Measurements from ENCODE around the gene NUAK2.
A peak's percentile ranks its signal among the peaks of the same experiment; 100 is the strongest.

The NUAK2 gene

DNA sequence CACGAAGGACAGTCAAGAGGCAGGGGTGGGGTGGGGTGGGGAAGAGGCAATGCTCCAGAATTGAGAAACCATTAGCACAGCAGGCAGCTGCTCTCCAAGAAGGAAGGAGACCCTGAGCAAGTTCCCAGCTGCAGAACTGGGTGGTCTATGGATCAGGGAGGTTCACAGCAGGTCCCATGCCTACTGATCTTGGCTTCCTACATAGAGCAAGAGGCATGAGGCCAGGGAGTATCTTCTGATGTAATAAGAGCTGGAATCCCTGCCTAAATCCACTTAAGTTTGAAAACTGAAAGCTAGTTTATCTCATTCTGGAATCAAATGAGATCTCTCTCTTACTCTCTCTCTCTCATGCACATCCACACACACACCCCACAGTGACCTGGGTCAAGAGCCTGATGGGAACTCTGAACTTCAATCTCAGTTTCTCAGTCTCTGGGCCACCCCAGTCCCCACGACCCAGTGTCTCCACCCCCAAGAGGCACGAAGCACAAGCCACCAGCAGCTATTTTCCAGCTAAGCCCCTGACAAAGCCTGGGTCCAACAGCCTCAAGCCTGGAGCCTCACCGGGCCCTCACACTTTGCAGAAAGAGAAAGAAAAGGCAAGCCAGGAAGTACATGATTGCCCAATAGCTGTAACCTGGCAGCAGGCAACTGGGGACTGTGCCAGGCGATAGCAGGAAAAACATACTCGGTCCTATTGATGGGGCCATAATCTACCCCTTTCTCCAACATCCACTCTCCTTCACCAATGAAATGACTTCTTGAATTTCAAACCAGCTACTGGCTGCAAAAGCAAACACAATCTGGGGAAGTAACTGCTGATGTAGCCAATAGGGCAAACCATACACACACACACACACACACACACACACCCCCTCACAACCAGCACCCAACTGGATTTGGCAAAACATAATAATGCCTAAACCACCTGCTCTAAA lies 2.2 kb downstream of the NUAK2 start:
- ATAC-seq = peak; percentile 16

GRCh38 chr1:205318231-205318991 lies 3.1 kb downstream of the NUAK2 start:
- no peak for DNase-seq
- ATAC-seq = no peak

More for the DNA sequence above, 2.2 kb downstream of the NUAK2 start:
- peak; percentile 28 for DNase-seq

DNA sequence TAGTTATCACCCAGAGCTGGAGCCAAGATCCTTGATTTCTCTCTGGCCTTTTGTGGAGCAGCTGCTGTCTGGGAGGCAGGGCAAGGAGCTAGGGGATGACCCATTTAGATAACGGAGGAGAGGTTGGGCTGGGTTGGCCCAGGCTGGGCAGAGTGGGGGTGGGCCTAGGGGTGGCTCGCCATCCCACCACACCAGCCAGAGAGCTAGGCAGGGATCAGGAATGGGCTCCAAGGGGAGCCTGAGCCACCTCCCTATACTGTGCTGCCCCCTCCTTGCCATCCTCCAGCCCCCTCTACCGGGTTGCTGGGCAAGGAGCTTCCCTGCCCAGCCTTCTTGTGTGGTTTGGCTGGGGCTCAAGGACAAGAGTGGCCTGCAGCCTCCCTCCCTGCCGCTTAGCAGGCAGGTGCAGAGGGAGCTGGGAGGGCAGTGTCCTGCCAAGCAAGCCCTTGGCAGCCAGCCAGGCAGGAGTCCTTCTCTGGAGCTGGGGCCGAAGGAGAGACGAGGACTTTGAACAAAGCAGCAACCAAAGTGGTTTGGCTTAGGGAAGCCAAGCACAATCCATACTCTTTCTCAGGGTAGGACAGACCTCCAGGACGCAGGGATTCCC lies 4.1 kb downstream of the NUAK2 start:
- no peak for ATAC-seq
- no peak for DNase-seq

DNA sequence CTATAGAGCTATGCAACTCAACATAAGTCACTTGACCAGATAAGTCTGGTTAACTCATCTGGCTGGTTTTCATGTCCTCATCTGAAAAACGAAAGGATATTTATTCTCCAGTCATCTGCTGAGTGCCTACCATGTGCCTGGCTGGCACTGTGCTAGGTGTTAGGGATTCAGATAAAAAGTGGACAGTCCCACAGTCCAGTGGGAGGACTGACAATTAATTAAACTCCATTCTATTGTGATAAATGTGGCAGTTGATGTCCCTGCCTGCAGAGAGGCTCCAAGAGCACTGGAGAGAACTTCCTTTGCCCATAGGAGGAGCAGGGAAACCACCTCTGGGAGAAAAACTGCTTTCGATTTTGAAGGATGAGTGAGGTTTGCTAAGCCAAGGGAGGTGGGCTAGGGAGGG lies 5.4 kb downstream of the NUAK2 start:
- DNase-seq = no peak
- no peak for ATAC-seq

DNA sequence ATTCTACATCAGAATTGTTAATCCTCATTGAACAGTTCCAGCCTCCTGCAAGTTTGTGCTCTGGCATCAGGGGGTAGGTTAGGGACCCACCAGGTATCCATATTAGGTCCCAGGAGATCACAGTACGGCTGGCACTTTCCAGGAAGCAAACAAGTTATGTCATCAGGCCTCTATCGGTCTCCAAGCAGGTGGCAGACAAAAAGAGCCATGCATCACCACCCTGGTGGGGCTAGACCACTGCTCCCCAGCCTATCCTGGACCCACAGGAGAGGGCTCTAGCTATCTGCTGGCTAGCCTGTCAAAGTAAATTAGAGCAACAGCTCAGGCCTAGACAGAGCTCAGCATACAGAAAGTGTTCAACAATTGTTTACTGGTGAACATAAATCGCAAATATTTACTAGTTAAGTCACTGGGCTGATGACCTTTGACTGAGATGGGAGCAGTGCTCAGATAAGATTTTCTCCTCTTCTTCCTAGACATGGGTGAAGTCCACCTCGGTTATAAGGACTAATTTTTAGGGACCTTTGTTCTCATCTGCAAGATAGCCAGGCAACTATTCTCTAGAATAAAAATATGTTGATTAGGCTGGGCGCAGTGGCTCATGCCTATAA lies 6.4 kb downstream of the NUAK2 start:
- DNase-seq = no peak
- ATAC-seq = no peak

DNA sequence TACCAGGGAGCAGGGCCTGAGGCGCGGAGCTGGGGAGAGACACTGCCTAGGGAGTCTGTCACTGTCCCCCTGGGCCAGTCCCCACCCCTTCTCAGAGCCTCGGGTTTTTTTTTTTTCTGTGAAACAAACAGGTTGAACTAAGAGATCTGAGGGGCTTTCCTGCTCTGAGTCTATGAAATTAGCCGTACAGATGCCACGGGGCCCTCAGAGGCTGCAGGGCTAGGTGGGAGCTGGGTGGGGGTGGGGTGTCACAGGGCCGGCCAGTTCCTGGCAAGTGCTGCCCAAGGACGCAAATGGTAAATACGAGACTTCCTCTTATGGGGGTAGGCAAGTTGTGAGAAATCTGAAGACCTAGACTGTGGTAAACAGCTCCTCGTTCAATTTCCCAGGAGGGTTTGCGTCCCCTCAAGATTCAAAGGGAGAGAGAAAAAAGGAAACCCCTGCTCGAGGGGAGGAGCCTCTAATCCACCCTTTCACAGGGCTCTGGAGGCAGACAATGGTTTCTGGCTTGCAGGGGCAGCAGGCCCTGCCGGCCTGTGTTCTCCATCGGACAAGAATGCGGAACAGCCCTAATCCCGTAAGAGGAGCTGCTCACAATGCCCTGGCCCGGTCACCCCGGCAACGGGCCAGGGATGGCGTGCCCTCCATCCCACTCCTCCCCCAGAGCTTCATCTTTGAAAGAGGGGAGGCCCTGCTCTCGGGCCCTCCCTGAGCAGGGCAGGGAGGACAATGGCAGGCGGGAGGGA lies 7.8 kb downstream of the NUAK2 start:
- ATAC-seq (peak; percentile 78), DNase-seq (peak; percentile 65)

DNA sequence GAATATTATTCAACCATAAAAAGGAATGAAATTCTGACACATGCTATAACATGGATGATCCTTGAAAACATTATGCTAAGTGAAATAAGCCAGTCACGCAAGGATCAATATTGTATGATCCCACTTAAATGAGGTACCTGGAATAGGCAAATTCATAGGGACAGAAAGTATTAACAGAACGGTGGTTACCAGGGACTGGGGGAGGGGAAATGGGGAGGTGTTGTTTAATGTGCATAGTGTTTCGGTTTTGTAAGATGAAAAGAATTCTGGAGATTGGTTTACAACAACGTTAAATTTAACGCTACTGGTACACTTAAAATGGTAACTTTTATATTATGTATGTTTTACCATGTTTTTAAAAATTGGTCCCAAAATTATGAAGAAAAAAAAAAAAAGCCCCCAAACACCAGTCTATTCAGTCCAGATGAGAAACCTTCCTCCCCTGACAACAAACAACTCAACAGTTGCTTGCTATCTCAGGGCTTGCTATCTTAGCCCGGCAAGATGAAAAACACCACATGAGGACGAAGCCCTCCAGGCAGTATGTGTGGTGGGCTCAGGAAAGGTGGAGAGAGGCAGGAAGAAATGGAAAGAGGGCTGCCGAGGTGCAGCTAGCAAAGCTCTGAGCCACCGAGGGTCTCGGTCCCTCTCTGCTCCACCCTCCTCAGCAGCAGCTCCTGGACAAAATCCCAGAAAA lies 8.5 kb downstream of the NUAK2 start:
- DNase-seq = no peak
- no peak for ATAC-seq

DNA sequence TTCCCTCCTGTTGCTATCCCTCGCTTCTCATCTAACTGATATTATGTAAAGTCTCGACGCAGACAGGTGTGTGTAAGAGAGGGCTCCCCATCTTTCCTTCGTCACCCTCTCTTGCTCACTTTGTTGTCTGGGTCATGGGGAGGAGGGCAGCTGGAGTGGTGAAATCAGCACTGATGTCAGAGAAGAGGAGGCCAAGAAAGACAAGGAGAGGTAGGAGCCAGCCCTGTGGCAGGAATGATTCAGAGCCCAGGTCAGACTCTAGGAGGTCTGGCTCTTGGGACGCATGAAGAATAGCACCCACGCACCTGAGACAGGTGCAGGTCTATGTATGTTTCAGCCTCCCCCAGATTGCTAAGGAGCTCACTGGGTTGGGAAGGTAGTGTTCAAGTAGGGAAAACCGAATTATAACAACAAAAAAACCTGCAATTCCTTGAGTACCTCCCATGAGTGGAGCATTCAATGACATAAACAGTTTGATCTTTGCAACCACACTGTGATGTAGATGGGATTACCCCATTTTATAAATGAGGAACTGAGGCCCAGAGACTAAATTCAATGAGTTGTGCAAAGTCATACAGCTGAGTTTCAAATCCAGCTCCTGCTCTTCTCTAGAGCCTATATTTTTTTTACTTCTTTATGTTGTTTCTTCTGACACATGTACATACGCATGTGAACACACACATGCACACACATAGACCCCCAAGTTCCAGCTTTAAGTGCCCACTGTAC lies 10.4 kb downstream of the NUAK2 start:
- no peak for DNase-seq
- ATAC-seq = no peak

- no peak for ATAC-seq
- no peak for DNase-seq
These were observed 11.8 kb downstream of the NUAK2 start for GRCh38 chr1:205309741-205310140.

- ATAC-seq = no peak
- no peak for DNase-seq
These were observed 14.5 kb downstream of the NUAK2 start for GRCh38 chr1:205306929-205307566.

- ATAC-seq (no peak), DNase-seq (no peak)
These were observed 16.9 kb downstream of the NUAK2 start for GRCh38 chr1:205304695-205305070.

GRCh38 chr1:205304046-205304694 lies 17.4 kb downstream of the NUAK2 start:
- ATAC-seq (no peak), DNase-seq (no peak)

- no peak for ATAC-seq
- no peak for DNase-seq
These were observed 18.2 kb downstream of the NUAK2 start for GRCh38 chr1:205303247-205303888.

DNA sequence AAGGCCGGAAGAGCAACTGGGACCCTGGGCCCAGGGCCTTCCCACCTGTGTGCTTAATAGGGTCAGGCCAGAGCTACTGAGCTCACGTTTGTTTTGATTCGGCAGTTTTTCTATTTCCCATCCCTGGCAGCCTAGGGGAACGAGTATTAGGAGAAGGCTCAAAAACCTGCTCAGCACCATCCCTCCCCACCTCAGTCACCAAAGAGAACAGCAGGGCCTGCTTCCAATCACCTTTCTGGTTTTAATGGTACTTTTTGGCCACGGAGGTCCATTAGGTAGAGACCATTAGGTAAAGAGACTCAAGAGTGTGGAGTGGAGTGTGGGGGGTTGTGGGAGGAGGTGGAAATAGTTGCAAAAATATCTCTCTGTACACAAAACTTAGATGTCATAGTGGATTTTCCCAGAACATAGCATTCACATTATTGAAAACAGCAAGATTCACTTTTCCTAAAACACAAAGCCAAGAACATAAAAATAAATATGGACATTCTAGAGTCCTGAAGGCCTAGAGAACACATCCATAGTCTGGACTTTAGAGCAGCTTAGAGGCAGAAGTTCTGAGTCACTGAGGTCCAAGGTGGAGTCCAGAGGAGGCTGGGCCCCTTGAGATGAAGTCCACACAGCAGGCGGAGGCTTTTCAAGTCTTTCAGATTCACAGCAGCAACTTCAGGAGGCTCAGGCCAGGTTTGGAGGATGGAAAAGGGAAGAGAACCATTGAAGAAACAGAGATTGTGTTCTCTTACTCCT lies 19.5 kb downstream of the NUAK2 start:
- ATAC-seq = no peak
- no peak for DNase-seq

DNA sequence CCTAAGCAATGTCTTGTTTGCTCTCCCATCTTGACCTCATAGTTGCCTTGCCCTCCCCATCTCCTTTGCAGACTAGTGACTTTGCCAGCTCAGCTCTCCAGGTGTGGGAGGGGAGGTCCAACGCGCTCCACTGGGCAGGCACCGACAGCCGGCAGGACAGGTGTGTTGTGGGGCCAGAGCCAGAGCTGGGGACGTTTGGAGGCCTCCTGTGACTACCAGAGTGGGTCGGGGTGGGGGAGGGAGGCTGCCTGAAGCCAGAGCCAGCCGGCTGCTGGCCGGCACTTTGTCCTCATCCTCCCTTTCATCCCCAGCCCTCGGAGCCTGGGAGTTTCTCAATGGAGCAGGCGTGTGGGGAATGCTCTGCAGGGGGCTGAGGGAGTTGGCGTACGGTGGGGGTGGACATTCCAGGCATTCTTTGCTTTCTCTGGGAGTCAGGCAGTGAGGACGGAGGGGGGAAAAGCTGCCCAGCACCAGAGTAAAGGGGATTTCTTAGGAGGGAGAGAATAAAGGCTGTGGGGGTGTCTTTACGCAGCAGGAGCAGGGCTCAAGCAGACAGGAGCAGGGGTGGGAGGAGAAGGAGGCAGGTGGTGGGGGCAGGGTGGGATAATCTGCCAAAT lies 20.2 kb downstream of the NUAK2 start:
- DNase-seq (no peak), ATAC-seq (no peak)

GRCh38 chr1:205300149-205300548 lies 21.4 kb downstream of the NUAK2 start:
- no peak for DNase-seq
- ATAC-seq = no peak

GRCh38 chr1:205298191-205298994 lies 23.2 kb downstream of the NUAK2 start:
- DNase-seq = no peak

More at GRCh38 chr1:205298191-205298994, 23.2 kb downstream of the NUAK2 start:
- ATAC-seq = no peak

All from stimulated activated naive CD8-positive, alpha-beta T cell treated with anti-CD3 and anti-CD28 coated beads, Interleukin-15, Interleukin-2, amounts not matched to agents 100 U/mL and 50 U/mL, for 24 hours (primary cell).